H1 (cell line): ENCODE measurements around the gene TMEM174. TPM values are rescaled to one million over a fixed set of nuclear protein-coding genes. Genes with fewer than 3 reads are reported as not detected.

Experiments
- CTCF ChIA-PET: fragments of 300-600 bp; sonication (Branson Sonifier 250); formaldehyde crosslinking; loops from one replicate; lab custom pipeline; 2021; ENCODE audit not compliant: partially characterized antibody; lab: Charles Lee
- POLR2A ChIA-PET: fragments of 300-600 bp; sonication (Branson Sonifier 250); formaldehyde crosslinking; loops from one replicate; lab custom pipeline; 2021; ENCODE audit warnings: inconsistent platforms; ENCODE audit not compliant: partially characterized antibody; lab: Charles Lee
- DNase-seq, 2 experiments: peaks; one replicate each; pipeline versions ENCODE4 v3.0.0 to v3.0.0-alpha.2; 2010 to 2022; ENCODE audit warnings: low spot score in 2 of 2, low read depth in 1 of 2, mixed read lengths in 1 of 2
- FAIRE-seq: peaks from 2 replicates; lab custom pipeline; 2011; peaks lifted over from hg19 to GRCh38; lab: Jason Lieb, UNC
- H2AFZ ChIP-seq: 2 replicates; pipeline ENCODE4 v1.8.1; 2012; ENCODE audit warnings: low read length, inconsistent platforms
- H2AK5ac ChIP-seq: 2 replicates; pipeline ENCODE4 v1.6.1; 2013; ENCODE audit warnings: low read depth, low read length
- H2BK120ac ChIP-seq: replicated peaks from 2 replicates; pipeline ENCODE3; 2013; ENCODE audit warnings: low read depth, low read length, inconsistent platforms
- H2BK12ac ChIP-seq: 2 replicates; pipeline ENCODE4 v1.6.1; 2013; ENCODE audit warnings: low read depth, low read length
- H2BK15ac ChIP-seq: 2 replicates; pipeline ENCODE4 v1.6.1; 2013; ENCODE audit warnings: low read length
- H2BK20ac ChIP-seq: 2 replicates; pipeline ENCODE4 v1.6.1; 2013; ENCODE audit warnings: low read length
- H2BK5ac ChIP-seq: 2 replicates; pipeline ENCODE4 v1.6.1; 2013; ENCODE audit warnings: low read depth, low read length
- H3K14ac ChIP-seq: 2 replicates; pipeline ENCODE4 v1.6.1; 2013; ENCODE audit warnings: inconsistent platforms; ENCODE audit not compliant: insufficient read length
- H3K18ac ChIP-seq: 2 replicates; pipeline ENCODE4 v1.6.1; 2013; ENCODE audit warnings: low read length; ENCODE audit errors: extremely low read depth
- H3K23ac ChIP-seq: 2 replicates; pipeline ENCODE4 v1.6.1; 2013; ENCODE audit warnings: inconsistent platforms; ENCODE audit not compliant: insufficient read length
- H3K23me2 ChIP-seq: 2 replicates; pipeline ENCODE4 v1.6.1; 2013; ENCODE audit warnings: low read depth, low read length
- H3K27ac ChIP-seq: 2 replicates; pipeline ENCODE4 v1.6.1; 2011; ENCODE audit warnings: low read depth, low read length, inconsistent platforms
- H3K27me3 ChIP-seq, 4 experiments: replicated peaks in 1 of 4; 1 replicate in 1 of 4; 2 replicates in 3 of 4; pipeline versions ENCODE4 v1.6.1 to v1.8.1; 2011 to 2013; ENCODE audit warnings: low read length in 3 of 4, mild to moderate bottlenecking in 3 of 4, inconsistent platforms in 2 of 4, mixed read lengths in 2 of 4, moderate library complexity in 1 of 4; ENCODE audit not compliant: control insufficient read depth in 3 of 4, insufficient read depth in 3 of 4; ENCODE audit errors: extremely low read depth in 1 of 4
- H3K36me3 ChIP-seq, 4 experiments: 2 replicates each; pipeline versions ENCODE4 v1.6.1 to v1.8.1; 2011 to 2013; ENCODE audit warnings: mild to moderate bottlenecking in 4 of 4, low read length in 3 of 4, moderate library complexity in 2 of 4, control low read depth in 1 of 4, inconsistent platforms in 1 of 4; ENCODE audit not compliant: insufficient read depth in 4 of 4, control insufficient read depth in 2 of 4
- H3K4ac ChIP-seq: replicated peaks from 2 replicates; pipeline ENCODE3; 2013; ENCODE audit warnings: low read length, low read depth, mixed read lengths, inconsistent platforms; ENCODE audit not compliant: insufficient read length
- H3K4me1 ChIP-seq, 4 experiments: replicated peaks in 1 of 4; 1 replicate in 1 of 4; 2 replicates in 3 of 4; pipeline versions ENCODE4 v1.6.1 to v1.8.1; 2011 to 2013; ENCODE audit warnings: low read length in 3 of 4, inconsistent platforms in 2 of 4, mixed read lengths in 1 of 4; ENCODE audit not compliant: insufficient read depth in 4 of 4, control insufficient read depth in 3 of 4
- H3K4me2 ChIP-seq, 2 experiments: 2 replicates each; pipeline versions ENCODE4 v1.6.1 to v1.8.1; 2011 to 2013; ENCODE audit warnings: low read depth in 2 of 2, low read length in 2 of 2, control low read depth in 1 of 2, inconsistent platforms in 1 of 2, mild to moderate bottlenecking in 1 of 2; ENCODE audit not compliant: insufficient read depth in 1 of 2
- H3K4me3 ChIP-seq, 4 experiments: fragments of 200-600, 300-600 bp in 1 of 4; sonication (generic), shearing (Covaris generic), sonication (Bioruptor Twin) in 1 of 4; 2 replicates each; pipeline versions ENCODE4 v1.5.1 to v1.8.1; 2011 to 2016; ENCODE audit warnings: low read length in 4 of 4, low read depth in 3 of 4, control low read depth in 2 of 4, inconsistent platforms in 2 of 4, mild to moderate bottlenecking in 2 of 4, mixed read lengths in 1 of 4, moderate library complexity in 1 of 4; ENCODE audit not compliant: insufficient read depth in 2 of 4; ENCODE audit errors: extremely low read depth in 1 of 4
- H3K56ac ChIP-seq: replicated peaks from 2 replicates; pipeline ENCODE3; 2013; ENCODE audit warnings: low read depth, mild to moderate bottlenecking, mixed read lengths, low read length, inconsistent platforms; ENCODE audit not compliant: insufficient read length
- H3K79me1 ChIP-seq: 2 replicates; pipeline ENCODE4 v1.6.1; 2013; ENCODE audit warnings: low read depth, low read length, control low read depth
- H3K79me2 ChIP-seq, 2 experiments: 2 replicates each; pipeline versions ENCODE4 v1.6.1 to v1.8.1; 2012 to 2013; ENCODE audit warnings: low read length in 2 of 2, mild to moderate bottlenecking in 2 of 2, inconsistent platforms in 1 of 2; ENCODE audit not compliant: insufficient read depth in 2 of 2, control insufficient read depth in 1 of 2
- H3K9ac ChIP-seq, 4 experiments: replicated peaks in 1 of 4; 1 replicate in 1 of 4; 2 replicates in 3 of 4; pipeline versions ENCODE4 v1.6.1 to v1.8.1; 2011 to 2013; ENCODE audit warnings: low read depth in 3 of 4, low read length in 3 of 4, control low read depth in 2 of 4, mild to moderate bottlenecking in 2 of 4, moderate library complexity in 2 of 4, inconsistent platforms in 1 of 4; ENCODE audit errors: extremely low read depth in 1 of 4
- H3K9me3 ChIP-seq, 2 experiments: 2 replicates each; pipeline versions ENCODE4 v1.6.1 to v1.8.1; 2012 to 2013; ENCODE audit warnings: mild to moderate bottlenecking in 2 of 2, moderate library complexity in 2 of 2, control low read depth in 1 of 2, inconsistent platforms in 1 of 2, low read depth in 1 of 2, low read length in 1 of 2, mixed read lengths in 1 of 2; ENCODE audit not compliant: insufficient read depth in 2 of 2
- H4K20me1 ChIP-seq, 2 experiments: replicated peaks in 1 of 2; 2 replicates each; pipeline versions ENCODE3 to v1.8.1; 2011 to 2013; ENCODE audit warnings: inconsistent platforms in 2 of 2, low read length in 2 of 2, mild to moderate bottlenecking in 1 of 2; ENCODE audit not compliant: insufficient read depth in 2 of 2, control insufficient read depth in 1 of 2
- H4K5ac ChIP-seq: 2 replicates; pipeline ENCODE4 v1.6.1; 2013; ENCODE audit warnings: low read length, low read depth, mixed read lengths, inconsistent platforms; ENCODE audit not compliant: insufficient read length
- H4K8ac ChIP-seq: 2 replicates; pipeline ENCODE4 v1.8.0; 2013; ENCODE audit warnings: mild to moderate bottlenecking, moderate library complexity, low read length, inconsistent platforms; ENCODE audit not compliant: insufficient read depth; ENCODE audit errors: extremely low read depth
- H4K91ac ChIP-seq: replicated peaks from 2 replicates; pipeline ENCODE3; 2013; ENCODE audit warnings: low read length, mixed read lengths, inconsistent platforms; ENCODE audit not compliant: insufficient read length
- GTF2F1 ChIP-seq: IDR thresholded peaks from 2 replicates; pipeline ENCODE4 v1.6.1; 2012; ENCODE audit warnings: low read depth, low read length, improper control_type of control experiment, borderline replicate concordance
- HDAC2 ChIP-seq, 2 experiments: fragments of 300-600 bp in 1 of 2; sonication (generic) in 1 of 2; IDR thresholded peaks; 2 replicates each; pipeline ENCODE4 v1.6.1; 2011 to 2012; ENCODE audit warnings: low read depth in 2 of 2, low read length in 2 of 2, mild to moderate bottlenecking in 2 of 2, moderate library complexity in 2 of 2, borderline replicate concordance in 1 of 2, inconsistent platforms in 1 of 2
- WGBS, 2 experiments: shearing (Covaris generic) in 1 of 2; methylation state at CpG; one replicate each; pipeline versions ENCODE4 v1.1.6 to v1.1.7; 2013 to 2015; ENCODE audit warnings: low lambda C conversion rate in 2 of 2, mixed read lengths in 2 of 2, inconsistent platforms in 1 of 2, low coverage in 1 of 2, missing lambda C conversion rate in 1 of 2; ENCODE audit not compliant: insufficient replicate concordance in 2 of 2, insufficient coverage in 1 of 2, insufficient read length in 1 of 2; ENCODE audit errors: extremely low coverage in 1 of 2, missing lambda C conversion rate in 1 of 2; 5-methylcytosine and 5-hydroxymethylcytosine counted together
- long read RNA-seq, 2 experiments: library from RNA in 1 of 2; library from capped mRNA in 1 of 2; stranded (forward); transcript quantifications; one replicate each; pipeline ENCODE4 v2.0.0, GENCODE V29; 2021; ENCODE audit warnings: inconsistent platforms in 1 of 2
- polyA minus RNA-seq, 3 experiments: library from RNA; depleted of rRNA, polyadenylated mRNA; stranded (reverse); fragments of >200 nt; gene quantifications; 1 replicate in 2 of 3; 2 replicates in 1 of 3; pipeline ENCODE4 v1.2.3, GENCODE V29; 2011
- polyA plus RNA-seq, 7 experiments: library from polyadenylated mRNA; depleted of rRNA in 3 of 7; stranded (reverse) in 5 of 7; unstranded in 2 of 7; fragments of >200 nt in 5 of 7; fragments of 200-250 nt in 2 of 7; gene quantifications; 1 replicate in 5 of 7; 2 replicates in 1 of 7; 4 replicates in 1 of 7; pipeline versions ENCODE4 v1.2.1 to v1.2.3, GENCODE V29; 2011 to 2013; ENCODE audit warnings: missing spikeins in 2 of 7, mixed read lengths in 2 of 7
- total RNA-seq: library from RNA; stranded (reverse); fragmentation: NEBNext Ultra II Directional; extraction: Animal tissue kit (Norgen Biotek cat#: 25700); gene quantifications from 2 replicates; pipeline ENCODE4 v1.2.1, GENCODE V29; 2021

The TMEM174 gene, protein sequence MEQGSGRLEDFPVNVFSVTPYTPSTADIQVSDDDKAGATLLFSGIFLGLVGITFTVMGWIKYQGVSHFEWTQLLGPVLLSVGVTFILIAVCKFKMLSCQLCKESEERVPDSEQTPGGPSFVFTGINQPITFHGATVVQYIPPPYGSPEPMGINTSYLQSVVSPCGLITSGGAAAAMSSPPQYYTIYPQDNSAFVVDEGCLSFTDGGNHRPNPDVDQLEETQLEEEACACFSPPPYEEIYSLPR
- total RNA-seq (not detected in 2 replicates), polyA plus RNA-seq (2011; rRNA removed) (not detected in 2 replicates), polyA minus RNA-seq (2011; rRNA and poly(A)+ RNA removed) (not detected in 2 replicates)
- polyA plus RNA-seq (2011; cell fraction: cytosol; rRNA removed): not detected
- polyA plus RNA-seq (2011; cell fraction: nucleus; rRNA removed): not detected
- polyA plus RNA-seq (2012, experiment 1 of 2): not detected in 4 replicates
- not detected for polyA plus RNA-seq (2012, experiment 2 of 2)
- not detected for polyA plus RNA-seq (2013, experiment 1 of 2)
- not detected for polyA plus RNA-seq (2013, experiment 2 of 2)
- not detected for polyA minus RNA-seq (2011; cell fraction: cytosol; rRNA and poly(A)+ RNA removed)
- polyA minus RNA-seq (2011; cell fraction: nucleus; rRNA and poly(A)+ RNA removed): not detected
- long read RNA-seq, experiment 1: 0 reads
- long read RNA-seq, experiment 2: 0 reads

DNA sequence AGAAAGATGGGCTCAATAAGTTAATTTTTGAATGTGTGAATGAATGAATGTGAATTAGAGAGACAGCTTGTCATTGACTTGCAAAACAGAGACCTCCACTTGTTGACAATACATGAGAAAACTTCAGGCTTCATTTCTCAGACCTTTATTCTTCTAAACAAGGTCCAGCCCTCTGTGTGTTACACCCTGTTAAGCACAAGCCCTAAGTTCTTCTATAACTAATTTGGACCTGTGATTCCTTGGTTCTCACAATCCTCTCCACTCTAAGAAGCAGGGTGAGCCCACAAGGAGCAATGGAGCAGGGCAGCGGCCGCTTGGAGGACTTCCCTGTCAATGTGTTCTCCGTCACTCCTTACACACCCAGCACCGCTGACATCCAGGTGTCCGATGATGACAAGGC, at the start of gene TMEM174:
Gene TMEM174, plus strand, starts transcription at position 243 of the 400 bp plus-strand sequence. Its CDS starts 51 bp downstream, at position 294.
- Histone ChIP-seq H3K4me3 (no peak within 1 kb of the TSS), H3K18ac (no peak within 1 kb of the TSS), H3K36me3 (no peaks in the 10 kb centered on the region), H2BK120ac (no peak within 1 kb of the TSS), H4K91ac (no peak within 1 kb of the TSS), H2BK5ac (no peak within 1 kb of the TSS), H3K4me1 (no peaks in the 10 kb centered on the region), H2AK5ac (no peak within 1 kb of the TSS), H3K27me3 (no peaks in the 10 kb centered on the region), H3K56ac (no peak within 1 kb of the TSS), H3K79me1 (no peaks in the 10 kb centered on the region), H4K20me1 (no peaks in the 10 kb centered on the region), H3K23me2 (no peaks in the 10 kb centered on the region), H4K5ac (no peak within 1 kb of the TSS), H3K14ac (no peak within 1 kb of the TSS), H3K4me2 (no peak within 1 kb of the TSS), H2BK20ac (no peak within 1 kb of the TSS), H3K4ac (no peak within 1 kb of the TSS), H3K23ac (no peak within 1 kb of the TSS), H2BK12ac (no peak within 1 kb of the TSS), H4K8ac (no peak within 1 kb of the TSS), H3K9me3 (no peaks in the 10 kb centered on the region), H3K9ac (no peak within 1 kb of the TSS), H2BK15ac (no peak within 1 kb of the TSS), H2AFZ (no peak within 1 kb of the TSS), H3K79me2 (no peaks in the 10 kb centered on the region), H3K27ac (no peak within 1 kb of the TSS)
- WGBS, 2 experiments: 91% methylated on average over 5 of the region's 5 CpGs; no CpG with 5 or more reads in 1 of the 2 experiments
- FAIRE-seq (no peak), DNase-seq (no peak)
- POLR2A ChIA-PET: interaction anchor here (0.6 to 0.9 kb wide), 2 partner anchors 37 to 318 kb away, joined by 3 read pairs; no protein-coding TSS in a partner anchor
- CTCF ChIA-PET: interaction anchor here (0.7 to 7.5 kb wide), 10 partner anchors 11 to 86 kb away, joined by 3 to 41 read pairs (median 4); no protein-coding TSS in a partner anchor
- TF ChIP-seq GTF2F1 (no peak), HDAC2 (IDR thresholded peaks at IDR 0.05; ENCODE audit: borderline replicate concordance in 1 of 2, low read depth in 2 of 2, low read length in 2 of 2) (no peak)
